Mucosa of descending colon (tissue), 3 donors: ENCODE data around the gene GALNT1. TPM values are rescaled to one million over a fixed set of nuclear protein-coding genes. Genes with fewer than 3 reads are reported as not detected.

Experiments
- ATAC-seq: fragments of 200-7000 bp; cut with Tn5 transposase; one replicate; pipeline ENCODE4 v1.9.1; 2020; ENCODE audit warnings: mild to moderate bottlenecking, moderate library complexity
- DNase-seq, 3 donors: peaks; one replicate each; pipeline ENCODE4 v3.0.0-alpha.2; 2020
- H3K36me3 ChIP-seq: fragments of 200-600 bp; one replicate; pipeline ENCODE4 v1.8.0; 2021; ENCODE audit warnings: low read depth, mild to moderate bottlenecking
- H3K4me1 ChIP-seq: fragments of 200-600 bp; one replicate; pipeline ENCODE4 v1.8.0; 2021; ENCODE audit warnings: low read depth, mild to moderate bottlenecking
- H3K4me3 ChIP-seq: fragments of 200-600 bp; one replicate; pipeline ENCODE4 v1.8.0; 2021; ENCODE audit warnings: mild to moderate bottlenecking
- H3K9me3 ChIP-seq: fragments of 200-600 bp; one replicate; pipeline ENCODE4 v1.8.0; 2021; ENCODE audit warnings: mild to moderate bottlenecking
- intact Hi-C, 2 donors: fragments of 100-400 bp; cut with DNase I in 1 of 2; cut with micrococcal nuclease in 1 of 2; formaldehyde crosslinking; loops; one replicate each; pipeline versions ENCODE4 v1.11.0 to v1.11.1; 2022; cut with DNase I, micrococcal nuclease
- total RNA-seq, 3 donors: library from RNA; stranded (reverse); fragmentation: NEBNext Ultra II Directional in 2 of 3; extraction: Animal tissue kit (Norgen Biotek cat#: 25700) in 2 of 3; gene quantifications; one replicate each; pipeline versions ENCODE4 v1.2.1 to v1.2.4, GENCODE V29; 2021 to 2023
- TF ChIP-seq, protein P1 (sequence below): fragments of 200-600 bp; IDR thresholded peaks from one replicate; pipeline ENCODE4 v1.8.0; 2022; ENCODE audit warnings: antibody characterized with exemption, mild to moderate bottlenecking
- donor health status: DM: no; HTN: no; CAD: no; lungs with moderate emphysema.
- donor health status: DM: no; HTN: no; CAD: no.
- donor health status: DM: no; HTN: yes; CAD: no.

The GALNT1 gene
- total RNA-seq, 3 donors from 2014 or later, result 82.7 to 118 (median 109) TPM

DNA sequence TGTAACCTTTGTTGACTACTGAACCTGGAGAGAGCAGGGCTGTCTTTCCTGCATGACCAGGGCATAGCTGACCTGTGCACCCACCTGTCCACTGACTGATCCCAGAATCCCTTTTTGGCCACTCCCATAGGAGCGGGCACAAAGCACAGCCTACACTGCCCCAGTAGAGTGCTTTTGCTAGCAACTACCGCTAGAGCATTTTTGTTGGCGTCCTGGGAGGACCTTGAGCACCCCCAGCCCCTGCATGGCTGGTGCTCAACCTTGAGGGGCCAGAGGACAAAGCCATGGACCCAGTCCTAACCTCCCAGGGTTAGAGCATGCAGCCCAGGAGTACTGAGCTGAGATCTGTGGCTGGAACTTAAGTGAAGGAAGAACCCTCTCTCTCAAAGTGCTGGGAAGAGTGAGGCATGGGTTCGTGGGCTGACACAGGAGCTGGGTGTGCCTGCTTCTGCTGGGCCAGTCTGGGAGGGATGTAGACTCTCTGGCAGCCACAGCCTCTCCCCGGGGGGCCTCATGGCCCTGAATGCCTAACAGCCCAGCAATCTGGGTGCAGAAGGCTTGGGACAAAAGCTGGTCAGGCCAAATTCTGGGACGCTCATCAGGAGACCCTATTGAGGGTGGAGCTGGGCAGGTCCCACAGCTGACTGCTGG lies 140.0 kb downstream of the GALNT1 start:
- DNase-seq (no peak), ATAC-seq (no peak)
- Histone ChIP-seq H3K4me3 (no peak overlapping the region), H3K36me3 (no peaks in the 10 kb centered on the region), H3K9me3 (peaks cover 2% of the 10 kb centered on the region), H3K4me1 (no peaks in the 10 kb centered on the region)
- intact Hi-C loops, result no loop called here
- TF ChIP-seq, protein P1, sequence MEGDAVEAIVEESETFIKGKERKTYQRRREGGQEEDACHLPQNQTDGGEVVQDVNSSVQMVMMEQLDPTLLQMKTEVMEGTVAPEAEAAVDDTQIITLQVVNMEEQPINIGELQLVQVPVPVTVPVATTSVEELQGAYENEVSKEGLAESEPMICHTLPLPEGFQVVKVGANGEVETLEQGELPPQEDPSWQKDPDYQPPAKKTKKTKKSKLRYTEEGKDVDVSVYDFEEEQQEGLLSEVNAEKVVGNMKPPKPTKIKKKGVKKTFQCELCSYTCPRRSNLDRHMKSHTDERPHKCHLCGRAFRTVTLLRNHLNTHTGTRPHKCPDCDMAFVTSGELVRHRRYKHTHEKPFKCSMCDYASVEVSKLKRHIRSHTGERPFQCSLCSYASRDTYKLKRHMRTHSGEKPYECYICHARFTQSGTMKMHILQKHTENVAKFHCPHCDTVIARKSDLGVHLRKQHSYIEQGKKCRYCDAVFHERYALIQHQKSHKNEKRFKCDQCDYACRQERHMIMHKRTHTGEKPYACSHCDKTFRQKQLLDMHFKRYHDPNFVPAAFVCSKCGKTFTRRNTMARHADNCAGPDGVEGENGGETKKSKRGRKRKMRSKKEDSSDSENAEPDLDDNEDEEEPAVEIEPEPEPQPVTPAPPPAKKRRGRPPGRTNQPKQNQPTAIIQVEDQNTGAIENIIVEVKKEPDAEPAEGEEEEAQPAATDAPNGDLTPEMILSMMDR, result no peak

DNA sequence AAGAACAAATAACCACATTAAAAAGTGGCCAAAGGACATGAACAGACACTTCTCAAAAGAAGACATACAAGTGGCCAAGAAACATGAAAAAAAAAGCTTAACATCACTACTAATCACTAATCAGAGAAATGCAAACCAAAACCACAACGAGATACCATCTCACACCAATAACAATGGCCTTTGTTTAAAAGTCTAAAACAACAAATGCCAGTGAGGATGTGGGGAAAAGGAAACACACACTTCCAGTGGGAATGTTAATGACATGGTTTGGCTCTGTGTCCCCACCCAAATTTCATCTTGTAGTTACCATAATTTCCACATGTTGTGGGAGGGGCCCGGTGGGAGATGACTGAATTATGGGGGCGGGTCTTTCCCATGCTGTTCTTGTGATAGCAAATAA lies 147.1 kb downstream of the GALNT1 start:
- intact Hi-C loops, result no loop called here
- Histone ChIP-seq H3K4me1 (no peaks in the 10 kb centered on the region), H3K9me3 (no peaks in the 10 kb centered on the region), H3K36me3 (no peaks in the 10 kb centered on the region), H3K4me3 (no peak overlapping the region)
- no peak for ATAC-seq
- no peak for DNase-seq
- TF ChIP-seq, protein P1, result no peak

DNA sequence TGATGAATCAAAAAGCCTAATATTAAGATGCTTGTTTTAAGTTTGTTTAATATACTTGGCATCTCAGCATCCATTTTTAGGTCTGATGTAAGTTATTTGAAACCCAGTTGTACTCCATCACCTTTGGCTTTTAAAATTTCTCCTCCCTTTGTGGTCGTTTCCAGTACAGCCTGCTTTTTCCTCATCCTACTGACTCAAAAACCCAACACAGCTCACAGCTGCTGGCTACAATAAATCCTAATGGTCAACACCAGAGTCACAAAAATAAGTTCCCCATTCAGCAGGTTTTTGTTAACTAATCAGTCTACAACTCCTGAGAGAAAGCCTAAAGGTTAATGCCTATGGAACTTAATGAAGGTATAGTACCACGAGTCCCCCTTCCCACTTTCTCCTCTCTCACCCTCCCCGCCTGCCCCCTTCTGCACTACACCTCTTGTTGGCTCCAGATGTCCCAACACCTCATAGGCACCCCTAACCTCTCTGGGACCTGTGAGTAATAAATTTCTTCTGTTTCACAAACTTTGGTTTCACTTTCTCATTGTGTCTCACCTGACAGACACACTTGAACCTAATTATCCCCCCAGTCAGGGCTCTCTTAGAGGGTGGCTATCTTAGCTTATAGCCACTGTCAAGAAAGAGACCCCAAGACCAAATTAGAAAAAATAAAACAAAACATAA lies 148.6 kb downstream of the GALNT1 start:
- Histone ChIP-seq H3K4me1 (no peaks in the 10 kb centered on the region), H3K36me3 (no peaks in the 10 kb centered on the region), H3K9me3 (no peaks in the 10 kb centered on the region), H3K4me3 (no peak overlapping the region)
- DNase-seq, result no peak
- TF ChIP-seq, protein P1, result no peak
- no peak for ATAC-seq
- intact Hi-C loops, result no loop called here

DNA sequence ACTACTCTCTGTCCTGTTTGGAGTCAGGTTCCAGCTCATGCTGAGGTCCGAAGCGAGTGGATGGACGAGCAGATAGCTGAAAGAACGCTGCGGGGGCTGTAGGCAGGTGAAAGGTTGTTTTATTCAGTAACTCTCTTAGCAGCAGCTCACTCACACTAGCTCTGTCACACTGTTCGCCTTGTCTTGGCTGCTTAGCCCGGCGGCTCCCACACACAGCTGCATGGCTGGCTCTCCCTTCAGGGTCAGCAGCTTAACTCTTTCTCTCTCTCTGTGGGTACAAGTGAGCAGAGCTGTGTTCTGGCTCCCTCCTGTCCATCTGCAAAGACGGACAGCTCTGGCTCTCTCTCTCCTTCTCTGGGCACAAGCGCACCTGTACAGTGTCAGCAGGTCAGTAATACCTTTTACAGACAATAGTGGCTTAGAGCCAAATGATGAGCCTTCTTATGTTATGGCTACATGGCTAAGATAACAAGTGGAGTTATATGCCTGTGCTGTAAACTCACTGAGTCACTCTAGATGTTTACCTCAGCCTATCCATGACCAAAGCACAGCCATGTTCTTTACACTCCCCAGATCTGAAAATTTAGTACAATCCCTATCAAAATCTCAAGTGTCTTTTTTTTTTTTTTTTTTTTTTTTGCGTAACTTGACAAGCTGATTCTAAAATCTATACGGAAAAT lies 149.3 kb downstream of the GALNT1 start:
- ATAC-seq, result no peak
- no peaks in the 10 kb centered on the region for H3K9me3 ChIP-seq
- H3K4me1 ChIP-seq, result no peaks in the 10 kb centered on the region
- TF ChIP-seq, protein P1, result no peak
- no peak for DNase-seq
- H3K36me3 ChIP-seq, result no peaks in the 10 kb centered on the region
- intact Hi-C loops, result no loop called here
- H3K4me3 ChIP-seq, result no peak overlapping the region

DNA sequence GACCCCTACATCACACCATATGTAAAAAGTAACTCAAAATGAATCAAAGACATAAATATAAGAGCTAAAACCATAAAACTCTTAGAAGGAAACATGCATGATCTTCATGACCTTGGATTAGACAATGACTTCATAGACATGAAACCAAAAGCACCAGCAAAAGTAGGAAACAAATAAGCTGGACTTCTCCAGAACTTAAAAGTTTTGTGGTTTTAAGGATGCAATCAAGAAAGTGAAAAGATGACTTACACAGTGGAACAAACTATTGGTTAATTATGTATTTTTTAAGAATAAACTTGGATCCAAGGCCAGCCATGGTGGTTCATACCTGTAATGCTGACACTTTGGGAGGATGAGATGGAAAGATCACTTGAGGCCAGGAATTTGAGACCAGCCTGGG lies 150.2 kb downstream of the GALNT1 start:
- TF ChIP-seq, protein P1, result no peak
- H3K9me3 ChIP-seq, result no peaks in the 10 kb centered on the region
- DNase-seq (no peak), ATAC-seq (no peak)
- H3K36me3 ChIP-seq, result no peaks in the 10 kb centered on the region
- no peak overlapping the region for H3K4me3 ChIP-seq
- intact Hi-C loops, result no loop called here
- no peaks in the 10 kb centered on the region for H3K4me1 ChIP-seq
